Smooth muscle cell (in vitro differentiated cells): ENCODE data around the gene SLC16A1. TPM values are rescaled to one million over a fixed set of nuclear protein-coding genes. Genes with fewer than 3 reads are reported as not detected.
A peak's percentile ranks its signal among the peaks of the same experiment; 100 is the strongest.

Experiments
- DNase-seq: peaks from one replicate; lab custom pipeline; 2025; ENCODE audit not compliant: unreplicated experiment; lab: John Stamatoyannopoulos, UW
- H2AFZ ChIP-seq: fragments of 200-600 bp; sonication (generic); 2 replicates; pipeline ENCODE4 v1.6.0; 2016; ENCODE audit warnings: antibody characterized with exemption, low read depth, mild to moderate bottlenecking
- H3F3A ChIP-seq: fragments of 200-600 bp; sonication (generic); 2 replicates; pipeline ENCODE4 v1.6.0; 2017; ENCODE audit warnings: antibody characterized with exemption, low read depth
- H3K27ac ChIP-seq: fragments of 200-600 bp; sonication (generic); 2 replicates; pipeline ENCODE4 v1.5.1; 2016; ENCODE audit warnings: low read depth, mild to moderate bottlenecking
- H3K27me3 ChIP-seq: fragments of 200-600 bp; sonication (generic); 2 replicates; pipeline ENCODE4 v1.6.1; 2016; ENCODE audit warnings: low read depth, mild to moderate bottlenecking
- H3K36me3 ChIP-seq: fragments of 200-600 bp; sonication (generic); 2 replicates; pipeline ENCODE4 v1.5.1; 2016; ENCODE audit warnings: low read depth
- H3K4me1 ChIP-seq: fragments of 200-600 bp; sonication (generic); 2 replicates; pipeline ENCODE4 v1.5.1; 2016; ENCODE audit warnings: low read depth
- H3K4me2 ChIP-seq: fragments of 200-600 bp; sonication (generic); 2 replicates; pipeline ENCODE4 v1.6.0; 2016; ENCODE audit warnings: mild to moderate bottlenecking
- H3K4me3 ChIP-seq: fragments of 200-600 bp; sonication (generic); 2 replicates; pipeline ENCODE4 v1.5.1; 2016; ENCODE audit warnings: mild to moderate bottlenecking
- H3K79me2 ChIP-seq: fragments of 200-600 bp; sonication (generic); 2 replicates; pipeline ENCODE4 v1.6.0; 2016; ENCODE audit warnings: low read depth, mild to moderate bottlenecking
- H3K9ac ChIP-seq: fragments of 200-600 bp; sonication (generic); 2 replicates; pipeline ENCODE4 v1.6.0; 2016; ENCODE audit warnings: low read depth
- H3K9me3 ChIP-seq: fragments of 200-600 bp; sonication (generic); replicated peaks from 2 replicates; pipeline ENCODE4 v1.5.1; 2016; ENCODE audit warnings: low read depth
- H4K20me1 ChIP-seq: fragments of 200-600 bp; sonication (generic); 2 replicates; pipeline ENCODE4 v1.6.0; 2016; ENCODE audit warnings: low read depth
- WGBS: methylation state at CpG from one replicate; pipeline ENCODE4 v1.1.7; 2016; ENCODE audit warnings: low lambda C conversion rate; 5-methylcytosine and 5-hydroxymethylcytosine counted together
- polyA plus RNA-seq: library from polyadenylated mRNA; unstranded; fragments of >200 nt; fragmentation: Nextera tagmentation; extraction: Ambion mirVana; gene quantifications from 2 replicates; pipeline ENCODE4 v1.2.1, GENCODE V29; 2016
- total RNA-seq: library from RNA; depleted of rRNA; stranded (reverse); fragments of >200 nt; gene quantifications from 2 replicates; pipeline ENCODE4 v1.2.3, GENCODE V29; 2014
- TF ChIP-seq, protein P1 (sequence below): fragments of 200-600 bp; sonication (generic); IDR thresholded peaks from 2 replicates; pipeline ENCODE4 v1.5.1; 2017; ENCODE audit warnings: borderline replicate concordance, mild to moderate bottlenecking, antibody characterized with exemption; ENCODE audit not compliant: insufficient read depth, poor library complexity, severe bottlenecking

Gene SLC16A1
- total and polyA plus RNA-seq, 2 experiments from 2014 or later: 43.9 to 77.7 TPM

DNA sequence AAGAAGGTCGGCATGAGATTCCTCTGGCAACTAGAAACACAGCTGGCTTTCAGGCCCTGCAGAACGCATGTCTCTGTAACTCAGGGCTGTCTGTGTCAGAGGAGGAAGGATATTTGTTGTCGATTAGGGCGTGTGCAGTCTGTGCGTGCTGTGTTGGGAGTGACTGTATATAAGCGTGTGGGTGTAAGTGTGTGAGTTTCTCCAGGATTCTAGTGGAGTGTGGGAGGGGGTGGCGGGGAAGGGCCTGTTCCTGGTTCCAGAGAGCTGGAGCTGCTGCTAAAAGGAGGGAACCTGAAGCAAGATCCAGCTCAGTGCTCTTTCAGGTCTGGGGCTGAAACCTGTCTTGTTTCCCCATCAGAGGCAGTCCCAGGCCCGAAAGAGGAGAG lies 74.3 kb downstream of the SLC16A1 start:
- Histone ChIP-seq H4K20me1 (no peaks in the 10 kb centered on the region), H3F3A (peaks cover 10% of the 10 kb centered on the region), H3K4me1 (peaks cover 18% of the 10 kb centered on the region), H3K36me3 (no peaks in the 10 kb centered on the region), H3K9ac (peak overlapping the region; percentile 76), H3K27ac (peak overlapping the region; percentile 87), H3K4me2 (peak overlapping the region; percentile 64), H3K9me3 (no peaks in the 10 kb centered on the region), H2AFZ (peak overlapping the region; percentile 63), H3K79me2 (no peaks in the 10 kb centered on the region), H3K27me3 (no peaks in the 10 kb centered on the region), H3K4me3 (no peak overlapping the region)
- WGBS: 22% methylated on average over 8 of the region's 8 CpGs
- DNase-seq: no peak
- TF ChIP-seq, protein P1, sequence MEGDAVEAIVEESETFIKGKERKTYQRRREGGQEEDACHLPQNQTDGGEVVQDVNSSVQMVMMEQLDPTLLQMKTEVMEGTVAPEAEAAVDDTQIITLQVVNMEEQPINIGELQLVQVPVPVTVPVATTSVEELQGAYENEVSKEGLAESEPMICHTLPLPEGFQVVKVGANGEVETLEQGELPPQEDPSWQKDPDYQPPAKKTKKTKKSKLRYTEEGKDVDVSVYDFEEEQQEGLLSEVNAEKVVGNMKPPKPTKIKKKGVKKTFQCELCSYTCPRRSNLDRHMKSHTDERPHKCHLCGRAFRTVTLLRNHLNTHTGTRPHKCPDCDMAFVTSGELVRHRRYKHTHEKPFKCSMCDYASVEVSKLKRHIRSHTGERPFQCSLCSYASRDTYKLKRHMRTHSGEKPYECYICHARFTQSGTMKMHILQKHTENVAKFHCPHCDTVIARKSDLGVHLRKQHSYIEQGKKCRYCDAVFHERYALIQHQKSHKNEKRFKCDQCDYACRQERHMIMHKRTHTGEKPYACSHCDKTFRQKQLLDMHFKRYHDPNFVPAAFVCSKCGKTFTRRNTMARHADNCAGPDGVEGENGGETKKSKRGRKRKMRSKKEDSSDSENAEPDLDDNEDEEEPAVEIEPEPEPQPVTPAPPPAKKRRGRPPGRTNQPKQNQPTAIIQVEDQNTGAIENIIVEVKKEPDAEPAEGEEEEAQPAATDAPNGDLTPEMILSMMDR: no peak

DNA sequence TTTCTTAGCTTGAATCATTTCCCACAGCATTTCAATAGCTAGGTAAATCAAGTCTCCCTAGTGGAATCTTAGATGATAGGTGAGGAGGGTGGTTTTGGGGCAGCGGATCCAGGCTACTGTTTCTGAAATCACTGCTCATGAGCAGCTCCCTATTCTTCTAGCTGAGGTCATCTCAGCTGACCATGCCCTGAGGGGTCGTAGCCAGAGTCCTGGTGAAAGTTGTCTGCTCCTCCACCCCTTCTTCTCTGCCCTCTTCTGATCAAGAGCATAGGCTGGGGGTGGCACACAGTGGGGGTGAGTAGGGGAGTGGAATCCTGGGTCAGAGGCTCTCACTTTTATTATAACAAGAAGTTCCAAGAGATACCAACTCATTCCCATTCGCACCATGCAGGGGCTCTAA lies 76.2 kb downstream of the SLC16A1 start:
- Histone ChIP-seq H2AFZ (no peak overlapping the region), H3K27me3 (no peaks in the 10 kb centered on the region), H4K20me1 (no peaks in the 10 kb centered on the region), H3K4me3 (no peak overlapping the region), H3K27ac (no peak overlapping the region), H3F3A (peaks cover 10% of the 10 kb centered on the region), H3K79me2 (no peaks in the 10 kb centered on the region), H3K9ac (no peak overlapping the region), H3K4me1 (peaks cover 18% of the 10 kb centered on the region), H3K9me3 (no peaks in the 10 kb centered on the region), H3K4me2 (no peak overlapping the region), H3K36me3 (no peaks in the 10 kb centered on the region)
- no peak for DNase-seq
- TF ChIP-seq, protein P1: no peak
- WGBS: 84% methylated on average over 3 of the region's 3 CpGs

DNA sequence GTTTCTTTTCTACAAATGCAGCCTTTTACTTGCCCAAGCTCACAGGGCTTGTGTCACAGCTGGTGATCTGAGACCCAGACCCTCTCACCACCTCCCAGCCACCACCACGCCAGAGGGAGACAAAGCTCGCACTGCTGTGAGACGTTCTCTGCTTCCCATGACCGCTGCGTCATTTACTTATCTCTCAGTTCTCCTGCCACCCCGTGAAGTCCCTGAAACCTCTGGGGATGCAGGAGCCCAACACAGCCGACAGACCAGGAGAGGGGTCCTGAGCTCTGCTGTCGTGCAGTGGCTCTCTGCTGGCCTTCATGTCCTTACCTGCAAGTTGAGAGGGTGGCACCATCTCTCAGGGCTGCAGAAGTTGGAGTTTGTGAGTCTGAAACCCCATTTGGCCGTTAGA lies 77.7 kb downstream of the SLC16A1 start:
- H2AFZ ChIP-seq: no peak overlapping the region
- H3K9ac ChIP-seq: no peak overlapping the region
- no peak for DNase-seq
- 67% methylated on average over 9 of the region's 9 CpGs for WGBS
- H3K4me3 ChIP-seq: no peak overlapping the region
- H3F3A ChIP-seq: peaks cover 10% of the 10 kb centered on the region
- TF ChIP-seq, protein P1: no peak
- H3K9me3 ChIP-seq: no peaks in the 10 kb centered on the region
- H3K4me1 ChIP-seq: peaks cover 18% of the 10 kb centered on the region
- no peak overlapping the region for H3K4me2 ChIP-seq
- H3K79me2 ChIP-seq: no peaks in the 10 kb centered on the region
- H3K27ac ChIP-seq: no peak overlapping the region
- H3K36me3 ChIP-seq: no peaks in the 10 kb centered on the region
- no peaks in the 10 kb centered on the region for H4K20me1 ChIP-seq
- no peaks in the 10 kb centered on the region for H3K27me3 ChIP-seq

DNA sequence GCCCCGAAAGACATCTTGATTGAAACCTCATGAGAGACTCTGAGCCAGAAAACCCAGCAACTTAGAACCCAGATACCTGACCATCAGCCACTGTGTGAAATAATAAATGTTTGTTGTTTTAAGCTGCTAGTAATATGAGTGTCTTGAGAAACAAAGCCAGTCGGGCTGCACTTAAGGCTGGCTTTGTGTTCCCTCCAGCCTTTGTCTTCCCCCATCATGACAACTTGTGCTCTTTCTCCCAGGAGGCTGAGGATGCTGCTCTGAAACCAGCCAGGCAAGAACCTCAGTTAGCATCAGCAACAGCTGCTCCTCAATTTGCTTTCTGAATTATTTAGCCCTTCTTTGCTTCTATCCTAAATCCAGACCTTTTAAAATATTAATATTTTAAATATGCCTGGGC lies 78.2 kb downstream of the SLC16A1 start:
- Histone ChIP-seq H4K20me1 (no peaks in the 10 kb centered on the region), H3K4me3 (no peak overlapping the region), H3K4me2 (no peak overlapping the region), H3K4me1 (peaks cover 23% of the 10 kb centered on the region), H3F3A (peaks cover 7% of the 10 kb centered on the region), H3K27me3 (no peaks in the 10 kb centered on the region), H3K27ac (no peak overlapping the region), H3K9me3 (no peaks in the 10 kb centered on the region), H2AFZ (no peak overlapping the region), H3K36me3 (no peaks in the 10 kb centered on the region), H3K9ac (no peak overlapping the region), H3K79me2 (no peaks in the 10 kb centered on the region)
- WGBS: 73% methylated on average over 2 of the region's 2 CpGs
- DNase-seq: no peak
- TF ChIP-seq, protein P1: no peak
